ENCODE results near the gene OR51E2. TPM values are rescaled to one million over a fixed set of nuclear protein-coding genes. Genes with fewer than 3 reads are reported as not detected.

The OR51E2 gene
- total and polyA plus RNA-seq, 2 experiments from 2014 or later, result not detected

GRCh38 chr11:4671741-4672140, 25.9 kb downstream of the OR51E2 start (continued):
- no peak for TF ChIP-seq ZNF462 (CRISPR knock-in tag; IDR thresholded peaks at IDR 0.05)
- no peak for TF ChIP-seq STAT1 (IDR thresholded peaks at IDR 0.05; ENCODE audit: unreplicated experiment)
- no peak for TF ChIP-seq ZNF114 (CRISPR knock-in tag; IDR thresholded peaks at IDR 0.05)
- TF ChIP-seq CREB1 (CRISPR knock-in tag; IDR thresholded peaks at IDR 0.05; ENCODE audit: low read depth), result no peak
- no peak for TF ChIP-seq EZH2 (IDR thresholded peaks at IDR 0.05; ENCODE audit: low read depth, unreplicated experiment)

- Histone ChIP-seq H4K20me1 (replicated peaks; ENCODE audit: insufficient read depth) (no peaks in the 10 kb centered on the region), H3K36me3 (ENCODE audit: insufficient read depth) (no peaks in the 10 kb centered on the region), H3K79me2 (replicated peaks; ENCODE audit: insufficient read depth) (no peaks in the 10 kb centered on the region), H2AFZ (no peak overlapping the region), H3K9me2 (ENCODE audit: insufficient read depth) (peaks cover 9% of the 10 kb centered on the region; the same call in 1 of the 2 replicates), H3K4me2 (no peak overlapping the region), H3K27ac (ENCODE audit: low read depth) (no peak overlapping the region), H3K4me1 (ENCODE audit: insufficient read depth) (no peaks in the 10 kb centered on the region), H3K4me3 (no peak overlapping the region), H3F3A (replicated peaks; ENCODE audit: low read depth) (no peaks in the 10 kb centered on the region), H3K27me3 (ENCODE audit: insufficient read depth) (no peaks in the 10 kb centered on the region)
- H3K4me1 Mint-ChIP-seq, result peaks cover 4% of the 10 kb centered on the region; the same call in 1 of the 3 replicates
- DNase-seq (ENCODE audit: low spot score), result no peak
- H3K4me3 Mint-ChIP-seq, result no peak overlapping the region
- peaks cover 6% of the 10 kb centered on the region for H3K27me3 Mint-ChIP-seq (ENCODE audit: insufficient read depth, low read depth, poor library complexity)
- H3K36me3 Mint-ChIP-seq (ENCODE audit: low read depth), result no peaks in the 10 kb centered on the region; the same call in 2 of the 3 replicates
- no peaks in the 10 kb centered on the region; the same call in 2 of the 3 replicates for H3K9me3 Mint-ChIP-seq
- no peak for ATAC-seq
- no peak overlapping the region for H3K27ac Mint-ChIP-seq
- TF ChIP-seq ZNF114 (CRISPR knock-in tag; IDR thresholded peaks at IDR 0.05) (no peak), CTCF (conservative IDR thresholded peaks at IDR 0.05; ENCODE audit: low read depth in 2 of 2) (no peak), ZNF331 (CRISPR knock-in tag; IDR thresholded peaks at IDR 0.05; ENCODE audit: low read depth) (no peak), EZH2 (IDR thresholded peaks at IDR 0.05; ENCODE audit: low read depth, unreplicated experiment) (no peak), NANOG (IDR thresholded peaks at IDR 0.05; ENCODE audit: borderline replicate concordance) (no peak), ZNF462 (CRISPR knock-in tag; IDR thresholded peaks at IDR 0.05) (no peak)
These were observed 32.2 kb downstream of the OR51E2 start for GRCh38 chr11:4665424-4665823.

All from GM23338 (cell line).